ENCODE data around the gene ASB17.
"Not testable (repeated sequence)": the region's sequence is repeated elsewhere in the genome, so short reads cannot be mapped to it uniquely, and the experiment has no call there.

DNA sequence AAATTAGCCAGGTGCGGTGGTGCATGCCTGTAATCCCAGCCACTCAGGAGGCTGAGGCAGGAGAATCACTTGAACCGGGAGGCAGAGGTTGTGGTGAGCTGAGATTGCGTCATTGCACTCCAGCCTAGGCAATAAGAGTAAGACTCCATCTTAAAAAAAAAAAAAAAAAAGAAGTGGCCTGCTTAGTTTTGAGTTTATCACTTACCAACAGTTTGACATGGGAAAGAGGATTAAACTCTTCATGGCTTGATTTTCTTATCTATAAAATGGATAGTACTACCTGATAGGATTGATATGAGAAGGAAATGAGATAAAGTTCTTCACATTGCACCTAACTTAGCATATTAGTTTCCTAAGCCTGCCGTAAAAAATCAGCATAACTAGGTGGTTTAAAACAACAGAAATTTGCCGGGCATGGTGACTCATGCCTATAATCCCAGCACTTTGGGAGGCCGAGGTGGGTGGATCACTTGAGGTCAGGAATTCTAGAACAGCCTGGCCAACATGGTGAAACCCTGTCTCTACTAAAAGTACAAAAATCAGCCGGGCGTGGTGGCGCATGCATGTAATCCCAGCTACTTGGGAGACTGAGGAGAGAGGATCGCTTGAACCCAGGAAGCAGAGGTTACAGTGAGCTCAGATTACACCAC, 32.0 kb upstream of the ASB17 start:
- TF ChIP-seq, protein P1, sequence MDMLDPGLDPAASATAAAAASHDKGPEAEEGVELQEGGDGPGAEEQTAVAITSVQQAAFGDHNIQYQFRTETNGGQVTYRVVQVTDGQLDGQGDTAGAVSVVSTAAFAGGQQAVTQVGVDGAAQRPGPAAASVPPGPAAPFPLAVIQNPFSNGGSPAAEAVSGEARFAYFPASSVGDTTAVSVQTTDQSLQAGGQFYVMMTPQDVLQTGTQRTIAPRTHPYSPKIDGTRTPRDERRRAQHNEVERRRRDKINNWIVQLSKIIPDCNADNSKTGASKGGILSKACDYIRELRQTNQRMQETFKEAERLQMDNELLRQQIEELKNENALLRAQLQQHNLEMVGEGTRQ (IDR thresholded peaks at IDR 0.05; ENCODE audit: borderline replicate concordance, low read depth, low read length) = not testable (repeated sequence)
- TF ChIP-seq NFIC (IDR thresholded peaks at IDR 0.05; ENCODE audit: low read depth, low read length); POLR2A (IDR thresholded peaks at IDR 0.05; ENCODE audit: low read depth, low read length); HDAC6 (IDR thresholded peaks at IDR 0.05; ENCODE audit: unreplicated experiment); YY1 (IDR thresholded peaks at IDR 0.05; ENCODE audit: low read depth, low read length); MXI1 (IDR thresholded peaks at IDR 0.05; ENCODE audit: low read depth, low read length): not testable (repeated sequence)
- TF ChIP-seq, protein P2, sequence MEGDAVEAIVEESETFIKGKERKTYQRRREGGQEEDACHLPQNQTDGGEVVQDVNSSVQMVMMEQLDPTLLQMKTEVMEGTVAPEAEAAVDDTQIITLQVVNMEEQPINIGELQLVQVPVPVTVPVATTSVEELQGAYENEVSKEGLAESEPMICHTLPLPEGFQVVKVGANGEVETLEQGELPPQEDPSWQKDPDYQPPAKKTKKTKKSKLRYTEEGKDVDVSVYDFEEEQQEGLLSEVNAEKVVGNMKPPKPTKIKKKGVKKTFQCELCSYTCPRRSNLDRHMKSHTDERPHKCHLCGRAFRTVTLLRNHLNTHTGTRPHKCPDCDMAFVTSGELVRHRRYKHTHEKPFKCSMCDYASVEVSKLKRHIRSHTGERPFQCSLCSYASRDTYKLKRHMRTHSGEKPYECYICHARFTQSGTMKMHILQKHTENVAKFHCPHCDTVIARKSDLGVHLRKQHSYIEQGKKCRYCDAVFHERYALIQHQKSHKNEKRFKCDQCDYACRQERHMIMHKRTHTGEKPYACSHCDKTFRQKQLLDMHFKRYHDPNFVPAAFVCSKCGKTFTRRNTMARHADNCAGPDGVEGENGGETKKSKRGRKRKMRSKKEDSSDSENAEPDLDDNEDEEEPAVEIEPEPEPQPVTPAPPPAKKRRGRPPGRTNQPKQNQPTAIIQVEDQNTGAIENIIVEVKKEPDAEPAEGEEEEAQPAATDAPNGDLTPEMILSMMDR (IDR thresholded peaks at IDR 0.05 in 2 of 3, conservative IDR thresholded peaks at IDR 0.05 in 1 of 3; ENCODE audit: control insufficient read depth in 2 of 3, extremely low read depth in 1 of 3, insufficient read depth in 1 of 3, low read depth in 3 of 3, low read length in 3 of 3) = not testable (repeated sequence)

Measured in GM12878 (cell line).